GM20431 (cell line): ENCODE results near the gene MPND.
"Not testable (repeated sequence)": the region's sequence is repeated elsewhere in the genome, so short reads cannot be mapped to it uniquely, and the experiment has no call there.

Experiments used
- in situ Hi-C: fragments of 300-500 bp; cut with MseI, MboI; formaldehyde crosslinking; loops from one replicate; pipeline ENCODE4 v1.15.0; 2020; ENCODE audit warnings: low sequenced_read_pairs; ENCODE audit not compliant: unreplicated experiment

Gene MPND

GRCh38 chr19:4318460-4318859 is 24.9 kb upstream of the MPND start:
- in situ Hi-C loops, result no loop called here

GRCh38 chr19:4319067-4319718 is 24.2 kb upstream of the MPND start:
- in situ Hi-C loops, result no loop called here

GRCh38 chr19:4320419-4320818 is 22.9 kb upstream of the MPND start:
- in situ Hi-C loops, result no loop called here

GRCh38 chr19:4322942-4323665 is 20.3 kb upstream of the MPND start:
- in situ Hi-C loops, result no loop called here

GRCh38 chr19:4323692-4324091 is 19.7 kb upstream of the MPND start:
- in situ Hi-C loops, result no loop called here

GRCh38 chr19:4324228-4324627 is 19.1 kb upstream of the MPND start:
- in situ Hi-C loops, result no loop called here

- in situ Hi-C loops, result no loop called here
Measured at GRCh38 chr19:4326215-4326836, 17.0 kb upstream of the MPND start.

GRCh38 chr19:4326837-4327251 is 16.5 kb upstream of the MPND start:
- in situ Hi-C loops, result no loop called here

GRCh38 chr19:4327252-4327876 is 16.0 kb upstream of the MPND start:
- in situ Hi-C loops, result no loop called here

GRCh38 chr19:4327877-4328242 is 15.5 kb upstream of the MPND start:
- in situ Hi-C loops, result no loop called here

- in situ Hi-C loops, result no loop called here
Measured at GRCh38 chr19:4328243-4328990, 14.9 kb upstream of the MPND start.

- in situ Hi-C loops, result not testable (repeated sequence)
Measured at GRCh38 chr19:4328991-4329681, 14.2 kb upstream of the MPND start.

GRCh38 chr19:4329858-4330257 is 13.5 kb upstream of the MPND start:
- in situ Hi-C loops, result no loop called here

- in situ Hi-C loops, result no loop called here
Measured at GRCh38 chr19:4334929-4335570, 8.3 kb upstream of the MPND start.

- in situ Hi-C loops, result no loop called here
Measured at GRCh38 chr19:4337906-4338440, 5.4 kb upstream of the MPND start.

GRCh38 chr19:4338441-4339355 is 4.7 kb upstream of the MPND start, which contains the start of gene STAP2:
STAP2 (minus strand) TSS chr19:4338827; CDS start chr19:4338753, 74 bp downstream.
- in situ Hi-C loops, result no loop called here

- in situ Hi-C loops, result no loop called here
Measured at GRCh38 chr19:4342314-4342614, 1.1 kb upstream of the MPND start.
